HG03159 (cell line): ENCODE results near the gene TENM4.

Source experiments
- ATAC-seq: cut with Tn5 transposase; IDR thresholded peaks from one replicate; pipeline ENCODE4 v1.9.1; 2021; ENCODE audit warnings: mild to moderate bottlenecking, moderate library complexity; ENCODE audit not compliant: unreplicated experiment

The TENM4 gene

GRCh38 chr11:79311461-79311860, 129.4 kb downstream of the TENM4 start:
- no peak for ATAC-seq

- ATAC-seq, result no peak
Measured at GRCh38 chr11:79309407-79309806, 131.4 kb downstream of the TENM4 start.

- no peak for ATAC-seq
Measured at GRCh38 chr11:79308429-79308828, 132.4 kb downstream of the TENM4 start.

- peak; percentile 61 for ATAC-seq
Measured at GRCh38 chr11:79304599-79305212, 136.1 kb downstream of the TENM4 start.

- ATAC-seq, result no peak
Measured at GRCh38 chr11:79296141-79296540, 144.7 kb downstream of the TENM4 start.

GRCh38 chr11:79294845-79295731, 145.7 kb downstream of the TENM4 start:
- no peak for ATAC-seq

GRCh38 chr11:79291948-79292347, 148.9 kb downstream of the TENM4 start:
- ATAC-seq, result no peak

- no peak for ATAC-seq
Measured at GRCh38 chr11:79290761-79291160, 150.1 kb downstream of the TENM4 start.

GRCh38 chr11:79287952-79288351, 152.9 kb downstream of the TENM4 start:
- no peak for ATAC-seq

GRCh38 chr11:79285756-79286155, 155.1 kb downstream of the TENM4 start:
- no peak for ATAC-seq

GRCh38 chr11:79276736-79277325, 164.0 kb downstream of the TENM4 start:
- no peak for ATAC-seq

- ATAC-seq, result no peak
Measured at GRCh38 chr11:79274636-79275331, 166.0 kb downstream of the TENM4 start.

- ATAC-seq, result no peak
Measured at GRCh38 chr11:79273781-79274180, 167.0 kb downstream of the TENM4 start.

GRCh38 chr11:79269611-79270307, 171.1 kb downstream of the TENM4 start:
- no peak for ATAC-seq

- no peak for ATAC-seq
Measured at GRCh38 chr11:79266396-79266795, 174.4 kb downstream of the TENM4 start.

GRCh38 chr11:79265756-79266322, 175.0 kb downstream of the TENM4 start:
- ATAC-seq, result no peak

- ATAC-seq, result no peak
Measured at GRCh38 chr11:79264284-79264683, 176.5 kb downstream of the TENM4 start.

GRCh38 chr11:79263001-79263400, 177.8 kb downstream of the TENM4 start:
- no peak for ATAC-seq

- no peak for ATAC-seq
Measured at GRCh38 chr11:79262221-79262620, 178.6 kb downstream of the TENM4 start.

GRCh38 chr11:79261684-79262083, 179.1 kb downstream of the TENM4 start:
- ATAC-seq, result no peak
